Neural cell (in vitro differentiated cells): ENCODE data around the gene RPL36.

ENCODE experiments used
- CTCF ChIP-seq: fragments of 450-650 bp; IDR thresholded peaks from 2 replicates; pipeline ENCODE4 v1.5.1; 2014; ENCODE audit warnings: antibody characterized with exemption, mild to moderate bottlenecking, moderate library complexity; ENCODE audit not compliant: poor library complexity, severe bottlenecking
- EP300 ChIP-seq: fragments of 450-650 bp; conservative IDR thresholded peaks from 2 replicates; pipeline ENCODE4 v1.6.1; 2014; ENCODE audit warnings: antibody characterized with exemption, mild to moderate bottlenecking, moderate library complexity; ENCODE audit not compliant: poor library complexity, severe bottlenecking
- EZH2 ChIP-seq: fragments of 200-600, 300-800 bp; shearing (Covaris generic), sonication (generic); IDR thresholded peaks from 2 replicates; pipeline ENCODE4 v1.6.1; 2014; ENCODE audit warnings: antibody characterized with exemption, low read length, borderline replicate concordance, mild to moderate bottlenecking; ENCODE audit not compliant: insufficient read depth, poor library complexity, severe bottlenecking
- POLR2AphosphoS5 ChIP-seq: IDR thresholded peaks from 2 replicates; pipeline ENCODE4 v1.6.1; 2012

DNA sequence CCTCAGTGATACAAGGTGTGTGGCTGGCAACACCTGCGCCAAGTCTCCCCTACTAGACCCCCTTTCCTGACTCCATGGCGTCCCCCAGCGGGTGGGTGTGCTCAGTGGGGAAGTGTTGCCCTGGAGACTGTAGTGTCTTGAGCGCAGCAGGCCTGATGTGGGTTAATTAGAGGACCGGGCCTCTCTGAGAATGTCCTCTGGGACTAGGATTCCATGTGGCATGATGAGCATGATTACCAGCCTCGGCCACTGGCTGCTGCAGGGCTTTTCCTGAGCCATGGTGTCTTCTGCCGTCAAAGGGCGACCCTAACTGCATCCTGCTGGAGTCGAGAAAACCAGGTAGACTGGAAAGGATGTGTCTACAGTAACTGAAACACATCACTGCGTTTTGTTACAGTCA is 37.8 kb upstream of the RPL36 start:
- no peak for TF ChIP-seq CTCF
- TF ChIP-seq EP300: no peak
- no peak for TF ChIP-seq POLR2AphosphoS5
- TF ChIP-seq EZH2: no peak
